GM12801 (cell line): Measurements from ENCODE around the gene SMARCB1.

Experiments used
- TF ChIP-seq, protein P1 (sequence below): IDR thresholded peaks from one replicate; pipeline ENCODE4 v1.5.1; 2011; ENCODE audit warnings: control low read depth; ENCODE audit not compliant: insufficient read length; ENCODE audit errors: extremely low read depth

SMARCB1 gene

DNA sequence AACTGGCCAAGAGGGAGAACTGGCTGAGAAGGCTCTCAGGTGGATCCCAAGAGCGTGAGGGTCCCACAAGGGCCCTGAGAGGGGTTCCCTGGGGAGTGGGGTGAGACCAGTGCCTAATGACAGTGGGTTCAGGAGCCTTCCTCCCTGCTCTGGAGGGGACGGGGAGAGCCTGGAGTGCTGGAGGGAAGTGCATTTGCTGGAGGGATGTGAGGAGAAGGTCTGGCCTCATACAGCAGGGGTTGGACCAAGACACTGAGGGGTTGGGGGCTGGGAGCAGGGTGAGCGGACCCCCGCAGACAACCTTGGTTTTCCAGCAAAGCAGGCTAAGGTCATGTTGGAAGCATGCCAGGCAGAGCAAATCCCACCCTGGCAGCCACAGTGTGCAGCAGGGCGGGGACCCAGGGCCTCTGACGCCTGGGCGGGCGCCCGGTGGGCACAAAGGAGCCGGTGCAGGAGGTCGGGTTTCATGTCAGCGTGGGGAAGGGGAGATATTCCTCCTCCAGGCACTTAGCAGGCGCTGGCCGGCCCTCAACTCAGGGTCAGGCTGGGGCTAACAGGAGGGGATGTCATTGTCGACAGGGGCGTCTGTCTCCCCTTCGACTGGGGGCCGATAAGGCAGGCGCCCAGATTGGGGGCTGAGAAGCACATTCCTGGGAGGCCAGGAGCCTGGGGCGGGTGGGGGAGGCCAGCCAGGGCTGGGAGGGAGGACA lies 55.1 kb downstream of the SMARCB1 start:
- TF ChIP-seq, protein P1, sequence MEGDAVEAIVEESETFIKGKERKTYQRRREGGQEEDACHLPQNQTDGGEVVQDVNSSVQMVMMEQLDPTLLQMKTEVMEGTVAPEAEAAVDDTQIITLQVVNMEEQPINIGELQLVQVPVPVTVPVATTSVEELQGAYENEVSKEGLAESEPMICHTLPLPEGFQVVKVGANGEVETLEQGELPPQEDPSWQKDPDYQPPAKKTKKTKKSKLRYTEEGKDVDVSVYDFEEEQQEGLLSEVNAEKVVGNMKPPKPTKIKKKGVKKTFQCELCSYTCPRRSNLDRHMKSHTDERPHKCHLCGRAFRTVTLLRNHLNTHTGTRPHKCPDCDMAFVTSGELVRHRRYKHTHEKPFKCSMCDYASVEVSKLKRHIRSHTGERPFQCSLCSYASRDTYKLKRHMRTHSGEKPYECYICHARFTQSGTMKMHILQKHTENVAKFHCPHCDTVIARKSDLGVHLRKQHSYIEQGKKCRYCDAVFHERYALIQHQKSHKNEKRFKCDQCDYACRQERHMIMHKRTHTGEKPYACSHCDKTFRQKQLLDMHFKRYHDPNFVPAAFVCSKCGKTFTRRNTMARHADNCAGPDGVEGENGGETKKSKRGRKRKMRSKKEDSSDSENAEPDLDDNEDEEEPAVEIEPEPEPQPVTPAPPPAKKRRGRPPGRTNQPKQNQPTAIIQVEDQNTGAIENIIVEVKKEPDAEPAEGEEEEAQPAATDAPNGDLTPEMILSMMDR, result no peak

DNA sequence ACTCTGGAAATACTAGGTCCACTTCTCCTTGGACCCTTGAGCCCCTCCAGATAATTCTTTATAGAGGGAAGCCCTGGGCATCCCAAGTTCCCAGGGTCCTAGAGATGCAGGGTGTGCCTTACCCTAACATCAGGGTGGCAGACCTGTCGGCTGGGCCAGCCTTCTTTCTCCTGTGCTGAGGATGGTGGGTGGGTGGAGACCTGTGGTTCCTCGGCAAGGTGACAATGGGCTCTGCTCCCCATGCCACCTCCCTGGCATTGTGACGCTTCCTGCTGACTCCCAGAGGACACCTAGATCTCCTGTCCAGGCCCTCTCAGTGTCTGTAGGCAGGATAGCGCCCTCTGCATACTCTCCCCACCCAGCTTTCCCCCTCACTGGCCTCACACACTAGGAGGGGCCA lies 55.8 kb downstream of the SMARCB1 start:
- TF ChIP-seq, protein P1, result no peak

DNA sequence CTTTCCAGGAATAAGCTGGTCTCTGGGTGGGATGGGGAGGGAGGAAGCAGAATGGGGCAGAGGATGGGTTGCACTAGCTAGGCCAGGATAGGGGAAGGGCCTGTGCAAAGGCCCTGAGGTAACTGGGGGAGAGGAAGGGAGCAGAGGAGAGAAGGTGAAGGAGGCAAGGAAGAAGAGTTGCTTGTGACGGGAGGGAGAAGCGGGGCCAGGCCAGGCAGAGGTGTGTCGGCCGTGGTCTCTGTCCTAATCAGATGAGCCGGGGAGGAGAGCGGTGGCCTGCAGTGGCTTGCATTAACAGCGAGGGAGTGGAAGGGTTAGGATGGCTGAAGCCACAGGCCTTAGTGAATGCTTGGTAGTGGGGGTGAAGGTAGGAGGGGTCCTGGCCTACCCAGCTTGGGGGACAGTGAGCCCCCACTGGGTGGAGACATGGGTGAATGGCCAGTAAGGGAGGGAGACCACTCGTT lies 58.0 kb downstream of the SMARCB1 start:
- TF ChIP-seq, protein P1, result no peak

DNA sequence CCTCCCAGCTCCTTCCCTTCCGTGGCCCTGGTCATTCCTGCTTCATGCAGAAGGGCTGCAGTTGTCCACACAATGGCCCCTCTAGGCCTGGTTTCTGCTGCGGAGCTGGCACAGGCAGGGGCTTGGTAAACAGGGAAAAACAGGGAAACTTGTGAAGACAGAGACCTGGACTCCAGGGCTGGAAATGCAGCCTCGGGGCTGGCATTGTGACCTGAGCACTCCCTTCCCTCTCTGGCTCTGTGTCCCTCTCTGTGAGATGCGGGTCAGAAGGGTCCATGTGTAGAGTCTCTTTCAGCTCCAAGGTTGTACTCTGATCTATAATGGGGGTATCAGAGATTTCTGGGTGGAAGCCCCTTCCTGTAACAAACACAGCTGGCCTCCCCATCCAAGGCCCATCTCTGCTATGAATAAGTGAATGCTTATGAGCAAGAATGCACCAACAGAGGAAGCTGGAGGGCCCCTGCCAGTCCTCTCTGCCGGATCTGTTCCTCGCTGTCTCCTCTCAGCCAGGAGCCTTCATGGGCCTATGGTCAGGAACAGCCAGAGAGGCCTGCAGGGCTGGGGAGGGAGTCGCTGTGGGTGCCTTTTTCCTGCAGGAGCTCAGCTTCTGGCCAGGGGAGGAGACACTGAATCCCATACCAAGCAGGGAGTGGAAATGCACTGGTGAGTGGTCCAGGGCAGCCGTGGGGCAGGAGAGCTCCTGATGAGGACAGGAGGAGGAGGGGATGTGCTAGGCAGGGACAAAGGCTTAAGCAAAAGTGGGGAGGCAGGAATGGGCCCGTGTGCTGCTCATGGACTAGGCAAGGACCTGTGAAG lies 58.7 kb downstream of the SMARCB1 start:
- TF ChIP-seq, protein P1, result no peak

DNA sequence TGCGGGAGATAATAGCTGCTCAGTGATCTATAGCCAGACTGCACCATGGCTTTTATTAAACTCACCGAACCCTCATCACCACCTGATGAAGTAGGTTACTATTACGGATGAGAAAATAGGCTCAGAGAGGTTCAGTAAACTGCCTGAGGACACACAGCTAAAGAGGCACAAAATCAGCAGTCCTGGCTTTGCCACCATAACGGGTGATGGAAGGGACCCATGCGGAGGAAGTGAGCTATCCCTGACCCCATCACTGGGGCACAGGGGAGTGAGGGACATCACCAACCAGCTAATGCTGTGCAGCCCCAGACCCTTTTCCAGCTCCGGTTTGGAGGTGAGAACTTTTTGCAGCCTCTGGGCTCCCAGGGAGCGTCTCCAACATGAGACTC lies 59.3 kb downstream of the SMARCB1 start:
- TF ChIP-seq, protein P1, result no peak

DNA sequence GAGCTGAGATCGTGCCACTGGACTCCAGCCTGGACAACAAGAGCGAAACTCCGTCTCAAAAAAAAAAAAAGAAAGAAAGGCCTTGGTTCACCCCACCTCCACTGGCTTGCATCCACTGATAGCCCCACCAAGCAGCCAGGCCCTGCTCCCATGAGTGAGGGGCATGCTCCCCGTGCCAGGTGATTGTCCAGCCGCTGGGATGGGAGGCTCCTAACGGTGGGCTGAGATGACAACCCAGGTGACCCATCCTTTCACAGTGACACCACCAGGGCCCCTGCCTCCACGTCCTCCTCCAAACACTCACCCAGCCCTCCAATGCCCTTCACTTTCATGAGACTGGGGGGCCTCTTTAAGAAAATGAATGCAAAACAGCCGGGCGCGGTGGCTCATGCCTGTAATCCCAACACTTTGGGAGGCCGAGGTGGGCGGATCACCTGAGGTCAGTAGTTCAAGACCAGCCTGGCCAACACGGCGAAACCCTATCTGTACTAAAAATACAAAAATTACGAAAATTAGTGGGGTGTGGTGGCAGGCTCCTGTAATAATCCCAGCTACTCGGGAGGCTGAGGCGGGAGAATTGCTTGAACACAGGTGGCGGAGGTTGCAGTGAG lies 60.6 kb downstream of the SMARCB1 start:
- TF ChIP-seq, protein P1, result no peak
